PFSK-1 (cell line): ENCODE measurements around the gene GAS7.

ENCODE experiments used
- POLR2AphosphoS5 ChIP-seq: IDR thresholded peaks from 2 replicates; pipeline ENCODE4 v1.6.1; 2012; ENCODE audit warnings: low read depth, mild to moderate bottlenecking, control low read depth, low read length, moderate library complexity
- TAF1 ChIP-seq: IDR thresholded peaks from 2 replicates; pipeline ENCODE4 v1.6.1; 2012; ENCODE audit warnings: low read length, control low read depth, borderline replicate concordance; ENCODE audit not compliant: insufficient read depth

DNA sequence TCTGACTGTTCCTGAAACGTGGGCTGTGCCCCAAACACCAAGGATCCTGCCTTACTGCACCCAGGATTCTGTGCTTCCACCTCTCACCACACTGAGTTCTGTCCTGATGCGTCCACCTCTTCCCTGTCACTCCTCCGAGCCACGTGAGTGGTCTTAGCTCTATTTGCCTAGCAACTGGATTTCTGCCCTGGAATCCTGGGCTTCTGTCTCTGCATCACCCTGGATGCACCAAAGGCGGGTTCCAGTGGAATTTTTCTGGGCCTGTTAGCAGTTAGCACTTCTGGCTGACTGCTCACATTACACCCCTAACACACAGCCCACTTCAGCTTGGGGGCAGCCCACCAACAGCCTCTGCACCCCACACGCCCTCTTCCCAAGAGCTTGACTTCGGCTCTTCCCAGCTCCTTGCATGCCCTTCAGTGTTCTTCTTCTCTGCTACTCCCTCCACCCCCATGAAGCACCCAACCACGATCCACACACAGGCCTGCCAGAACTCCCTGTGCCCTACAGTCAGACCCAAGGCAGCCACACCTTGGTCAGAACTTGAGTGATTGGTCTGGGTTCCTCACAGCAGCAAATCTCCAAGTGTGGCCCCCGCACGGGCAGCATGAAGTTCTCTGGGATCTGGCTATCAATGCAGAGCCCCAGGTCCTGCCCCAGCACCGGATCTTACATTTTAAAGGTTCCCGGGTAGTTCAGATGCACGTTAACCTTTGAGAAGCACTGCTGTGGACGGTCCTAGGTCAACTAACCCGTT is 163.5 kb downstream of the GAS7 start:
- TF ChIP-seq POLR2AphosphoS5 (no peak), TAF1 (no peak)
